Nephron (organoid): Measurements from ENCODE around the gene ITPR3.

ENCODE experiments used
- H3K27ac Mint-ChIP-seq, 3 experiments: 2 replicates each; pipeline ENCODE4 v1.8.0; 2020; ENCODE audit warnings: mixed read lengths in 3 of 3, mild to moderate bottlenecking in 2 of 3, moderate library complexity in 1 of 3
- H3K27me3 Mint-ChIP-seq: 2 replicates; pipeline ENCODE4 v1.8.0; 2021; ENCODE audit warnings: low read depth, mild to moderate bottlenecking, moderate library complexity, mixed read lengths
- H3K36me3 Mint-ChIP-seq: 2 replicates; pipeline ENCODE4 v1.8.0; 2020; ENCODE audit warnings: low read depth, mixed read lengths
- H3K4me1 Mint-ChIP-seq: 2 replicates; pipeline ENCODE4 v1.8.0; 2020; ENCODE audit warnings: mixed read lengths
- H3K4me3 Mint-ChIP-seq, 3 experiments: 2 replicates each; pipeline ENCODE4 v1.8.0; 2020; ENCODE audit warnings: mild to moderate bottlenecking in 3 of 3, mixed read lengths in 3 of 3, moderate library complexity in 2 of 3
- H3K9me3 Mint-ChIP-seq: 2 replicates; pipeline ENCODE4 v1.8.0; 2020; ENCODE audit warnings: mixed read lengths
- TF ChIP-seq, protein P1 (sequence below), 3 experiments: fragments of 200-600 bp; sonication (generic); IDR thresholded peaks; one replicate each; pipeline ENCODE4 v1.5.0; 2021; ENCODE audit warnings: antibody characterized with exemption in 3 of 3; ENCODE audit not compliant: unreplicated experiment in 3 of 3

The ITPR3 gene

DNA sequence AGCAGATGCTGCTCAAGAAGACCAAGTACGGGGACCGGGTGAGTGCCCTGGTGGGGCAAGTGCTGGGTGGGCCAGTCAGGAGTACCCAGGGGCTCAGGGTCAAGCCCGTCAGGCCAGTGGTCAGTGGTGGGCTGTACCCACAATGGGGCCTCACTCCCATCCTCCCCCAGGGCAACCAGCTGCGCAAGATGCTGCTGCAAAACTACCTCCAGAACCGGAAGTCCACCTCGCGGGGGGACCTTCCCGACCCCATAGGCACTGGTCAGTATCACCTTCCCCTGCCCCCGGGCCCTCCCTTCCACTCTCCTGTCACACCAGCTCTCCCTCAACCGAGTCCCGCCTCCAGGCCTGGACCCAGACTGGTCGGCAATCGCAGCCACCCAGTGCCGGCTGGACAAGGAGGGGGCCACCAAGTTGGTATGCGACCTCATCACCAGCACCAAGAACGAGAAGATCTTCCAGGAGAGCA is 63.3 kb downstream of the ITPR3 start:
- Mint-ChIP-seq H3K36me3 (peaks cover 2% of the 10 kb centered on the region), H3K9me3 (no peaks in the 10 kb centered on the region), H3K4me3 (no peak overlapping the region), H3K27ac (no peak overlapping the region), H3K4me1 (no peaks in the 10 kb centered on the region), H3K27me3 (peaks cover 10% of the 10 kb centered on the region)
- TF ChIP-seq, protein P1, sequence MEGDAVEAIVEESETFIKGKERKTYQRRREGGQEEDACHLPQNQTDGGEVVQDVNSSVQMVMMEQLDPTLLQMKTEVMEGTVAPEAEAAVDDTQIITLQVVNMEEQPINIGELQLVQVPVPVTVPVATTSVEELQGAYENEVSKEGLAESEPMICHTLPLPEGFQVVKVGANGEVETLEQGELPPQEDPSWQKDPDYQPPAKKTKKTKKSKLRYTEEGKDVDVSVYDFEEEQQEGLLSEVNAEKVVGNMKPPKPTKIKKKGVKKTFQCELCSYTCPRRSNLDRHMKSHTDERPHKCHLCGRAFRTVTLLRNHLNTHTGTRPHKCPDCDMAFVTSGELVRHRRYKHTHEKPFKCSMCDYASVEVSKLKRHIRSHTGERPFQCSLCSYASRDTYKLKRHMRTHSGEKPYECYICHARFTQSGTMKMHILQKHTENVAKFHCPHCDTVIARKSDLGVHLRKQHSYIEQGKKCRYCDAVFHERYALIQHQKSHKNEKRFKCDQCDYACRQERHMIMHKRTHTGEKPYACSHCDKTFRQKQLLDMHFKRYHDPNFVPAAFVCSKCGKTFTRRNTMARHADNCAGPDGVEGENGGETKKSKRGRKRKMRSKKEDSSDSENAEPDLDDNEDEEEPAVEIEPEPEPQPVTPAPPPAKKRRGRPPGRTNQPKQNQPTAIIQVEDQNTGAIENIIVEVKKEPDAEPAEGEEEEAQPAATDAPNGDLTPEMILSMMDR (IDR thresholded peaks at IDR 0.05; ENCODE audit: unreplicated experiment in 3 of 3), result no peak

DNA sequence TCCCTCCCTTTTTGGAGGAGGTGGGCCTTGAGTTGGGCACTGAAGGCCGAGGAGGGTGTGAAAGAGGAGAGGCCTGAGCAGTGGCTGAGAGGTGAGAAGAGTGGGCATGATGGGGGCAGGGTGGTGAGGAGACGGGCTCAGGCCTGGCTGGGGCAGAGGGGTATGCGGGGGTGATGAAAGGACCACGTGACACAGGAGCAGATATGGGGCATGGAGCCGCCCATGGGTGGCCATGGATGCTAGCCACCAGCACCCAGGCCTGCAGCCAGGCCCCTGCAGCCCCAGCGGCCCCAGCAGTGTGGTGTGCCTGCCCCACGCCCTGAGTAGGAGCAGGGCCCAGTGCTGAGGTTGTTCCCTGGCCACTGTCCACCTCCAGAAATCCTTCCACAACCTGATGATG is 63.9 kb downstream of the ITPR3 start:
- Mint-ChIP-seq H3K4me3 (no peak overlapping the region), H3K27ac (no peak overlapping the region), H3K4me1 (no peaks in the 10 kb centered on the region), H3K9me3 (no peaks in the 10 kb centered on the region), H3K27me3 (peaks cover 15% of the 10 kb centered on the region), H3K36me3 (peaks cover 3% of the 10 kb centered on the region)
- TF ChIP-seq, protein P1 (IDR thresholded peaks at IDR 0.05; ENCODE audit: unreplicated experiment in 3 of 3), result no peak

DNA sequence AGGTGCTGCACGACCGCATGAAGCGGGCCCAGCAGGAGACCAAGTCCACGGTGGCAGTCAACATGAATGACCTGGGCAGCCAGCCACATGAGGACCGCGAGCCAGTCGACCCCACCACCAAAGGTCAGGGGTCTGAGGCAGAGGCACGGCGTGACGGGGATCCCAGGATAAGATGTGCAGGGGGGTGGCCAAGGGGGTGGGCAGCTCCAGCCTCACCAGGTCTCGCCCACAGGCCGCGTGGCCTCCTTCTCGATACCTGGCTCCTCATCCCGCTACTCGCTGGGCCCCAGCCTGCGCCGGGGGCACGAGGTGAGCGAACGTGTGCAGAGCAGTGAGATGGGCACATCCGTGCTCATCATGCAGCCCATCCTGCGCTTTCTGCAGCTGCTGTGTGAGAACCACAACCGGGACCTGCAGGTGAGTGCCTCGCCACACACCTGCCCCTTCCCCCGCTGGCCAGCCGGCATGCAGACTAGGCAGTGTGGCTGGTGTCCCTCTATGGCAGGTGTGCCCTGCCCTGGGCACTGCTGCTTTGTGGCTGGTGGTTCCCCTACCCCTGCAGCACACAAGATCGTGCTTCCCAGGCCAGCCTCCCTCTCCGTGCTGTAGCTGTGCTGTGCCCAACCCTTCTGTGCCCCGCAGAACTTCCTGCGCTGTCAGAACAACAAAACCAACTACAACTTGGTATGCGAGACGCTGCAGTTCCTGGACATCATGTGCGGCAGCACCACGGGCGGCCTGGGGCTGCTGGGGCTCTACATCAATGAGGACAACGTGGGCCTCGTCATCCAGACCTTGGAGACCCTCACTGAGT is 64.5 kb downstream of the ITPR3 start:
- TF ChIP-seq, protein P1 (IDR thresholded peaks at IDR 0.05; ENCODE audit: unreplicated experiment in 3 of 3), result no peak
- Mint-ChIP-seq H3K4me3 (no peak overlapping the region), H3K9me3 (no peaks in the 10 kb centered on the region), H3K27me3 (peaks cover 15% of the 10 kb centered on the region), H3K4me1 (no peaks in the 10 kb centered on the region), H3K27ac (no peak overlapping the region), H3K36me3 (peaks cover 3% of the 10 kb centered on the region)

DNA sequence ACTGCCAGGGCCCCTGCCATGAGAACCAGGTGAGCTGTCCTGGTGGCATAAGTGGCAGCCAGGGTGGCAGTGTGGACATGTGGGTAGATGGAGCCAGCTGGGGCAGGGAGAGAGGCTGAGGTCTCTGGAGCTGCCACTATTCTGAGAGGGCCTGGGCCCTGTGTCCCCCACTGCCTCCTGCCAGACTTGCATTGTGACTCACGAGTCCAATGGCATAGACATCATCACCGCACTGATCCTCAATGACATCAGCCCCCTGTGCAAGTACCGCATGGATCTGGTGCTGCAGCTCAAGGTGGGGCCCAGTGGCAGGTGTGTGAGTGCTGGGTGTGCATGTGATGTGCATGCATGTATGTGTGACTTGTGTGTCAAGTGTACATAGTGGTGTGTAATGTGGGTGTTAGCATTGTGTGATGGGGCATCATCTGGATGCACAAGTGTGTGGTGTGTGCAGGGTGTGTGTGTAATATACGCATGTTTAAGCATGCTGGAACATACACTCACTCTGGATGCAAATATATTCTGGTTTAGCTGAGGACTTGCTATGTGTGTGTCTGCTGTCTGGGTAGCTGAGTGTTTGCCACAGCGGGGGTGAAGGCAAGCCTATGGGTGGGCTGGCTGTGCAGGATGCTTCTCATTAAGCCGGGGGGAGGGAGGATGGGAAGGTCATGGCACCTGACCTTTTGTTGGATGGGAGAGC is 65.3 kb downstream of the ITPR3 start:
- H3K9me3 Mint-ChIP-seq, result no peaks in the 10 kb centered on the region
- H3K4me1 Mint-ChIP-seq, result no peaks in the 10 kb centered on the region
- peaks cover 3% of the 10 kb centered on the region for H3K36me3 Mint-ChIP-seq
- H3K27ac Mint-ChIP-seq, result no peak overlapping the region
- H3K4me3 Mint-ChIP-seq, result no peak overlapping the region
- peaks cover 15% of the 10 kb centered on the region for H3K27me3 Mint-ChIP-seq
- TF ChIP-seq, protein P1 (IDR thresholded peaks at IDR 0.05; ENCODE audit: unreplicated experiment in 3 of 3), result no peak

DNA sequence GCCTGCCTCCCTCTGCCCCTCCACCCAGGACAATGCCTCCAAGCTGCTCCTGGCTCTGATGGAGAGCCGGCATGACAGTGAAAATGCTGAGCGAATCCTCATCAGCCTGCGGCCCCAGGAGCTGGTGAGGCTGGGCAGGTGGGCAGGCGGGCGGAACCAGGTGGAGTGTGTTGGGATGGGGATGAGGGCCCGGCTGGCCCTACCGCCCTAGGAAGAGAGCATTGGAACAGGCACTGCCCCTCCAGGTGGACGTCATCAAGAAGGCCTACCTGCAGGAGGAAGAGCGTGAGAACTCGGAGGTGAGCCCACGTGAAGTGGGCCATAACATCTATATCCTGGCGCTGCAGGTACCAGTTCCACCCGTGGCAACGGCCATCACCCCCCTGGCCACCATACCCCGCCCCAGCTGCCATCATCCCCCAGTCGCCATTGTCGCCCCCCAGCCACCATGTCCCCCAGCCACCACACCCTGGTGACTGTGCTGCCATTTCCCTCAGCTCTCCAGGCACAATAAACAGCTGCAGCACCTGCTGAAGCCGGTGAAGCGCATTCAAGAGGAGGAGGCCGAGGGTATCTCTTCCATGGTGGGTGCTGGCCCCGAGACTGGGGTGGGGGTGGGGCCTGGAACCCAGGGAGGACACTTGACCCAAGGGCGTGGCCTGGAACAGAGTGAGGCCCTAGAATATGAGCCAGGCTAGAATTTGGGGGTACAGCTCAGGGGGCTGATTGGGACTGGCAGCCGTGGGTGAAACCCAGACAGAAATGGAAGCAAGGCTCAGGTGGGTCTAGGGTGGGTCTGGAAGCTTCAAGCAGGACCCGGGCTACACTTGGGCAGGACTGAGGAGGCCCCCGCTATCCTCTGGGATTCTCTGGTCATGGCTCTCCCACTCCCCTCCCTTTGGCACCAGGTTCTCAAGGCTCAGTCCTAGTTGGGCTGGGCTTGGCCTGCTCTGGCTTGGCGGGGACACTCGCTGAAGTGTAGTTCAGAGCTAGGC is 66.2 kb downstream of the ITPR3 start:
- Mint-ChIP-seq H3K27ac (no peak overlapping the region), H3K27me3 (peaks cover 15% of the 10 kb centered on the region), H3K4me3 (no peak overlapping the region), H3K9me3 (no peaks in the 10 kb centered on the region), H3K4me1 (peaks cover 7% of the 10 kb centered on the region), H3K36me3 (peaks cover 3% of the 10 kb centered on the region)
- TF ChIP-seq, protein P1 (IDR thresholded peaks at IDR 0.05; ENCODE audit: unreplicated experiment in 3 of 3), result no peak
